Measurements from ENCODE around the gene MIF4GD.

MIF4GD gene

GRCh38 chr17:75240394-75241142 lies 30.5 kb downstream of the MIF4GD start:
- peak; percentile 53 for TF ChIP-seq CTCF (IDR thresholded peaks at IDR 0.05)
- DNase-seq, result peak; percentile 57
- Mint-ChIP-seq H3K9me3 (no peaks in the 10 kb centered on the region), H3K4me1 (peaks cover 15% of the 10 kb centered on the region), H3K4me3 (no peak overlapping the region), H3K27ac (no peak overlapping the region), H3K36me3 (ENCODE audit: low read depth) (peaks cover 35% of the 10 kb centered on the region), H3K27me3 (ENCODE audit: low read depth, poor library complexity) (peaks cover 2% of the 10 kb centered on the region)

- H3K4me1 Mint-ChIP-seq, result peaks cover 15% of the 10 kb centered on the region
- no peaks in the 10 kb centered on the region for H3K9me3 Mint-ChIP-seq
- H3K4me3 Mint-ChIP-seq, result no peak overlapping the region
- no peak for TF ChIP-seq CTCF (IDR thresholded peaks at IDR 0.05)
- H3K27me3 Mint-ChIP-seq (ENCODE audit: low read depth, poor library complexity), result peaks cover 2% of the 10 kb centered on the region
- H3K36me3 Mint-ChIP-seq (ENCODE audit: low read depth), result peaks cover 40% of the 10 kb centered on the region
- H3K27ac Mint-ChIP-seq, result no peak overlapping the region
- no peak for DNase-seq
Measured at GRCh38 chr17:75239778-75240393, 31.1 kb downstream of the MIF4GD start.

- H3K9me3 Mint-ChIP-seq, result no peaks in the 10 kb centered on the region
- no peak overlapping the region for H3K27ac Mint-ChIP-seq
- H3K4me1 Mint-ChIP-seq, result peaks cover 15% of the 10 kb centered on the region
- H3K4me3 Mint-ChIP-seq, result no peak overlapping the region
- DNase-seq, result no peak
- H3K36me3 Mint-ChIP-seq (ENCODE audit: low read depth), result peaks cover 43% of the 10 kb centered on the region
- H3K27me3 Mint-ChIP-seq (ENCODE audit: low read depth, poor library complexity), result peaks cover 2% of the 10 kb centered on the region
- no peak for TF ChIP-seq CTCF (IDR thresholded peaks at IDR 0.05)
Measured at GRCh38 chr17:75239214-75239613, 31.8 kb downstream of the MIF4GD start.

GRCh38 chr17:75238684-75239191 lies 32.3 kb downstream of the MIF4GD start:
- peak; percentile 66 for DNase-seq
- Mint-ChIP-seq H3K27ac (peak overlapping the region; percentile 79), H3K4me3 (no peak overlapping the region), H3K27me3 (ENCODE audit: low read depth, poor library complexity) (peaks cover 2% of the 10 kb centered on the region), H3K36me3 (ENCODE audit: low read depth) (peaks cover 45% of the 10 kb centered on the region), H3K9me3 (no peaks in the 10 kb centered on the region), H3K4me1 (peaks cover 15% of the 10 kb centered on the region)
- peak; percentile 77 for TF ChIP-seq CTCF (IDR thresholded peaks at IDR 0.05)

- no peaks in the 10 kb centered on the region for H3K27me3 Mint-ChIP-seq (ENCODE audit: low read depth, poor library complexity)
- peaks cover 43% of the 10 kb centered on the region for H3K36me3 Mint-ChIP-seq (ENCODE audit: low read depth)
- no peak overlapping the region for H3K4me3 Mint-ChIP-seq
- no peak for DNase-seq
- peaks cover 15% of the 10 kb centered on the region for H3K4me1 Mint-ChIP-seq
- no peaks in the 10 kb centered on the region for H3K9me3 Mint-ChIP-seq
- no peak overlapping the region for H3K27ac Mint-ChIP-seq
- no peak for TF ChIP-seq CTCF (IDR thresholded peaks at IDR 0.05)
Measured at GRCh38 chr17:75238020-75238580, 32.9 kb downstream of the MIF4GD start.
